Body of pancreas (tissue), 4 donors: ENCODE data around the gene IFIH1. TPM values are rescaled to one million over a fixed set of nuclear protein-coding genes. Genes with fewer than 3 reads are reported as not detected.
A peak's percentile ranks its signal among the peaks of the same experiment; 100 is the strongest.

Experiments
- ATAC-seq: fragments of 150-250 bp; one replicate; pipeline ENCODE4 v1.9.1; 2016
- DNase-seq, 4 donors: peaks; one replicate each; pipeline ENCODE4 v3.0.0-alpha.2; 2019
- H3K27ac ChIP-seq, 4 donors: fragments of 200-600 bp; sonication (generic); 1 replicate in 3 of 4; 2 replicates in 1 of 4; pipeline versions ENCODE4 v1.5.1 to v1.6.1; 2016 to 2019; ENCODE audit warnings: mild to moderate bottlenecking in 1 of 4, mixed read lengths in 1 of 4, moderate library complexity in 1 of 4
- H3K27me3 ChIP-seq, 2 donors: fragments of 200-600 bp; sonication (generic); one replicate each; pipeline ENCODE4 v1.6.0; 2016; ENCODE audit warnings: mild to moderate bottlenecking in 1 of 2
- H3K36me3 ChIP-seq, 2 donors: fragments of 200-600 bp; sonication (generic); replicated peaks in 1 of 2; 2 replicates each; pipeline ENCODE4 v1.5.1; 2016; ENCODE audit warnings: low read depth in 2 of 2; ENCODE audit not compliant: insufficient read depth in 1 of 2
- H3K4me1 ChIP-seq: fragments of 200-600 bp; sonication (generic); one replicate; pipeline ENCODE4 v1.6.0; 2016
- H3K4me3 ChIP-seq, 2 donors: fragments of 200-600 bp; sonication (generic); 1 replicate in 1 of 2; 2 replicates in 1 of 2; pipeline ENCODE4 v1.5.1; 2016 to 2019
- H3K9me3 ChIP-seq, 3 donors: fragments of 200-600 bp; sonication (generic); 1 replicate in 2 of 3; 2 replicates in 1 of 3; pipeline ENCODE4 v1.5.1; 2016
- POLR2A ChIP-seq, 3 donors: fragments of 450-650 bp; IDR thresholded peaks; one replicate each; pipeline ENCODE4 v1.6.1; 2016; ENCODE audit warnings: antibody characterized with exemption in 3 of 3, mild to moderate bottlenecking in 2 of 3
- WGBS, 2 donors: methylation state at CpG; one replicate each; pipeline ENCODE4 v1.1.5; 2017; 5-methylcytosine and 5-hydroxymethylcytosine counted together
- intact Hi-C: fragments of 100-400 bp; cut with DNase I; formaldehyde crosslinking; loops from one replicate; pipeline ENCODE4 v1.15.1; 2023
- total RNA-seq, 2 donors: library from RNA; depleted of rRNA; stranded (reverse); fragments of >200 nt; gene quantifications; one replicate each; pipeline ENCODE4 v1.1.0, GENCODE V29; 2016
- TF ChIP-seq, protein P1 (sequence below), 7 experiments: fragments of 450-650 bp in 4 of 7; fragments of 200-600 bp in 3 of 7; sonication (generic) in 3 of 7; IDR thresholded peaks; one replicate each; pipeline ENCODE4 v1.5.1; 2016 to 2019; ENCODE audit warnings: antibody characterized with exemption in 7 of 7

The IFIH1 gene
- total RNA-seq, 2 donors from 2014 or later, result 12.5 to 13.2 TPM

DNA sequence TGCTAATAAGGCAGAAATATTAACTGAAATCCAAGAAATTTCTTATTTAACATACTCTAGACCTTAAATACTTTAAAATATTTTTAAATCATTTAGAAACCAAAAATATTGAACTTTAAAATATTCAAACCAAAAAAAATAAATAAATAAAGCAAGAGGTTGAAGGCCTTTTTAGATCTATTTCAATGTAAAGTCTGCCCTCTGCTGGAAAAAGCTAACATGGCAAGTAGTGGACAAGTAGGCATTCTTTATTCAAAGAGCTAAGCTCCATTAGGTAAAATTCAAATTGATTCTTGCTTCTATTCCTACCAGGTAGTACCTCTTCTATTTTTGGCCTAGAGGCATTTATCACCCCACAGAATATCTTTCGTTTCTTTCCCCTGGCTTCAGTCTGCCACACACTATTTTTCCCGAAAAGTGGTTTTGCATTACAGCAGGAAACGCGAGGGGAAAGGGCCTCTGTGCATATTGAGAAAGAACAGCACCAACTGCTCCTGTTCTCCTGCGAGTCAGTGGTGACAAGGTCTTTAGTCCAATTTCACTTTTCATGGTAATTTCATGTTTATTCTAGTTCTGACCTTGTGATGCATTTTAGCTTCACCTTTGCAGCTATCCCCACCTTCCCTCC lies 20.4 kb downstream of the IFIH1 start:
- peak; percentile 84 for ATAC-seq
- WGBS, 2 donors, result 50 to 56% methylated on average over 5 of the region's 5 CpGs
- intact Hi-C loops, result loop anchor here (5.0 kb wide), 1 partner anchor 76 kb away; no protein-coding TSS in a partner anchor

GRCh38 chr2:162295009-162295408 lies 23.5 kb downstream of the IFIH1 start:
- ATAC-seq (no peak), DNase-seq (no peak)
- intact Hi-C loops, result loop anchor here (5.0 kb wide), 1 partner anchor 73 kb away; no protein-coding TSS in a partner anchor
- H3K27ac ChIP-seq, result no peak overlapping the region
- H3K4me1 ChIP-seq, result peaks cover 29% of the 10 kb centered on the region
- H3K9me3 ChIP-seq, result no peaks in the 10 kb centered on the region
- 92 to 95% methylated on average over 2 of the region's 2 CpGs for WGBS, 2 donors
- TF ChIP-seq, protein P1, sequence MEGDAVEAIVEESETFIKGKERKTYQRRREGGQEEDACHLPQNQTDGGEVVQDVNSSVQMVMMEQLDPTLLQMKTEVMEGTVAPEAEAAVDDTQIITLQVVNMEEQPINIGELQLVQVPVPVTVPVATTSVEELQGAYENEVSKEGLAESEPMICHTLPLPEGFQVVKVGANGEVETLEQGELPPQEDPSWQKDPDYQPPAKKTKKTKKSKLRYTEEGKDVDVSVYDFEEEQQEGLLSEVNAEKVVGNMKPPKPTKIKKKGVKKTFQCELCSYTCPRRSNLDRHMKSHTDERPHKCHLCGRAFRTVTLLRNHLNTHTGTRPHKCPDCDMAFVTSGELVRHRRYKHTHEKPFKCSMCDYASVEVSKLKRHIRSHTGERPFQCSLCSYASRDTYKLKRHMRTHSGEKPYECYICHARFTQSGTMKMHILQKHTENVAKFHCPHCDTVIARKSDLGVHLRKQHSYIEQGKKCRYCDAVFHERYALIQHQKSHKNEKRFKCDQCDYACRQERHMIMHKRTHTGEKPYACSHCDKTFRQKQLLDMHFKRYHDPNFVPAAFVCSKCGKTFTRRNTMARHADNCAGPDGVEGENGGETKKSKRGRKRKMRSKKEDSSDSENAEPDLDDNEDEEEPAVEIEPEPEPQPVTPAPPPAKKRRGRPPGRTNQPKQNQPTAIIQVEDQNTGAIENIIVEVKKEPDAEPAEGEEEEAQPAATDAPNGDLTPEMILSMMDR (IDR thresholded peaks at IDR 0.05), result no peak
- no peaks in the 10 kb centered on the region for H3K36me3 ChIP-seq
- H3K27me3 ChIP-seq, result no peaks in the 10 kb centered on the region
- H3K4me3 ChIP-seq, result no peak overlapping the region

More for the DNA sequence above, 20.4 kb downstream of the IFIH1 start:
- Histone ChIP-seq H3K27ac (no peak overlapping the region), H3K4me3 (no peak overlapping the region), H3K4me1 (peaks cover 3% of the 10 kb centered on the region), H3K27me3 (no peaks in the 10 kb centered on the region), H3K36me3 (no peaks in the 10 kb centered on the region), H3K9me3 (no peaks in the 10 kb centered on the region)
- no peak for TF ChIP-seq POLR2A (IDR thresholded peaks at IDR 0.05)
- TF ChIP-seq, protein P1 (IDR thresholded peaks at IDR 0.05), result peak; percentile 58 to 94 (median 83)
- DNase-seq, result peak; percentile 74 to 88 (median 78)

DNA sequence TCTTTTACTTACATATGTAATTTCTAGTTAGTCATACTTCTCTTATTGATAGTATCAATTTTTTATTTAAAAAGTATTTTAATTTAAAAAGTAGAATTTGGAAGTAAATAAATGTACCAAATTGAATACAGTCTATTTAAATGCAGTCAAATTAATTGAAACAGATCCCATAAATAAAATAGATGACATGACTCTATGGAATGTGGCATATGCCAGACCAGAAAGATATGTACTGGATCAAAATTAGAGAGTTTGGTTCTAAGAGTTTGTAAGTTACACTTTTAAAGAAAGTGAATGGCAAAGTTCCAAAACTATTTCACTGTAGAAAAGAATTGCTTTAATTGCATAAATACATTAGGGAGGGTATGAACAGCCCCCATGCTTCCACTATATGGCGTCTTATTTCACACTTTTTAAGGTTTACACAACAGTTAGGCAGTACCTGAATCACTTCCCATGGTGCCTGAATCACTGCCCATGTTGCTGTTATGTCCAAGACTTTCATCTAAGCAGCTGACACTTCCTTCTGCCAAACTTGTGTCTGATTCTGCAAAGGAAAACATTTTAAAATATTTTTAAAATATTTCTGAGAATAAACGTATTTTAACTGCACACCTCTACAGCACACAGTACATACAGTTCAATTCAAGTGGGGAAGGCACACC lies 25.2 kb downstream of the IFIH1 start:
- H3K4me1 ChIP-seq, result peaks cover 29% of the 10 kb centered on the region
- no peak for ATAC-seq
- intact Hi-C loops, result no loop called here

DNA sequence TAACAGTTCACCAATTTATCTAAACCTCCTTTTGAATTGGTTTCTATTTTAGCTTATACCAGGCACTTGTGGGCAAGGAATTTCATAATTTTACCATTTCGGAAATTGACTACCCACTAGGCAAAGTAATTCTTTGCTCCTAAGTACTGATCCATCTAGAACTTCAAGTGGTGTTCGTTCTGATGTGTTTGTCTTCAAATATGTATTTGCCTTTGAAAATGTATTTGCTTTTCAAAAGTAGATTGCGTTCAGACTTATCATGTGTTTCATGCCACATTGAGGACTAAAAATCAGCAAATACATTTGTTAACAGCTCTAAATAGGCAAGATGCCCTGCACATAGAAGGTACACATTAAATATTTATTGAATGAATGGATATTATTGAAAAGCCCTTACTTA lies 26.7 kb downstream of the IFIH1 start:
- WGBS, 2 donors, result 33 to 35% methylated on average over 3 of the region's 3 CpGs
- H3K27me3 ChIP-seq, result no peaks in the 10 kb centered on the region
- intact Hi-C loops, result no loop called here
- TF ChIP-seq, protein P1 (IDR thresholded peaks at IDR 0.05), result no peak
- no peak for TF ChIP-seq POLR2A (IDR thresholded peaks at IDR 0.05)
- no peak for DNase-seq
- no peaks in the 10 kb centered on the region for H3K36me3 ChIP-seq
- H3K4me3 ChIP-seq, result no peak overlapping the region
- H3K27ac ChIP-seq, result no peak overlapping the region
- ATAC-seq, result peak; percentile 24
- H3K4me1 ChIP-seq, result peaks cover 29% of the 10 kb centered on the region
- no peaks in the 10 kb centered on the region for H3K9me3 ChIP-seq

More for the DNA sequence above, 25.2 kb downstream of the IFIH1 start:
- Histone ChIP-seq H3K27ac (no peak overlapping the region), H3K36me3 (no peaks in the 10 kb centered on the region), H3K4me3 (no peak overlapping the region), H3K9me3 (no peaks in the 10 kb centered on the region), H3K27me3 (no peaks in the 10 kb centered on the region)
- peak in 1 of 4 donors; percentile 16 for DNase-seq
- WGBS, 2 donors, result 35 to 42% methylated on average over 2 of the region's 2 CpGs
- TF ChIP-seq POLR2A (IDR thresholded peaks at IDR 0.05), result no peak
- TF ChIP-seq, protein P1 (IDR thresholded peaks at IDR 0.05), result no peak
